HG02798 (cell line): ENCODE measurements around the gene GMCL2.
"Not testable (repeated sequence)": the region's sequence is repeated elsewhere in the genome, so short reads cannot be mapped to it uniquely, and the experiment has no call there.

Experiments
- ATAC-seq: cut with Tn5 transposase; IDR thresholded peaks from one replicate; pipeline ENCODE4 v1.9.1; 2021; ENCODE audit warnings: mild to moderate bottlenecking; ENCODE audit not compliant: unreplicated experiment, poor library complexity

The GMCL2 gene

GRCh38 chr5:178207917-178208280 lies 20.7 kb upstream of the GMCL2 start:
- no peak for ATAC-seq

DNA sequence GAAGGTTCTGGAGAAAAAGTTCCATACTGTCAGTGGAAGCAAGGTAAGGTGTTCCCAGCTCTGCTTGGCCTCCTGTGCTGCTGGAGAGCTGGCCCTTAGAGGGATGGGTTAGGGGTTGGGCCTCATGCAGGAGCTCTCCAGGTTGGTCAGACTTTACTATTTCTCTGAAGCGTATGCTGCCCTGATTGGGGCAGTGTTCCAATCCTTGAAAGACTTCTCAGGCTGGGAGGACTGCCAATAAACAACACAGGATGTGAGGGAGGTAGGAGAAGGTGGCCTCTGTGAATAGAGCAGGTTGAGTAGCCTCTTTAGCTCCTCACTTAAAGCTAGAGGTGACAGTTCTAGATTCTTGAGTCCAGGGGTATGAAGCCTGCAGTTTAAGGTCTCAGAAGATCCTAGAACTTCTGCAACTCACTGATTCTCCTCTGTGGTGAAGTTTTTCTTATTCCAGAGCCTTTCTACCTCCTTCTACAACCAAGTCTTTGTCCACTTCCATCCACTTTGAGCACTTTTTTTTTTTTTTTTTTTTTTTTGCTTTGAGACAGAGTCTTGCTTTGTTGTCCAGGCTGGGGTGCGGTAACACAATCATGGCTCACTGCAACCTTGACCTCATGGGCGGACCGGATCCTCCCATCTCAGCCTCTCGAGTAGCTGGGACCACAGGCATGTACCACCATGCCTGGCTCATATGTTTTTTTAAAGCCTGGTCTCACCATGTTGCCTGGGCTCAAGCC lies 20.2 kb upstream of the GMCL2 start:
- no peak for ATAC-seq

- no peak for ATAC-seq
Measured at GRCh38 chr5:178206166-178207101, 19.3 kb upstream of the GMCL2 start.

- ATAC-seq, result no peak
Measured at GRCh38 chr5:178205749-178206047, 18.5 kb upstream of the GMCL2 start.

GRCh38 chr5:178204935-178205748 lies 18.0 kb upstream of the GMCL2 start:
- ATAC-seq, result peak; percentile 60

GRCh38 chr5:178204182-178204934 lies 17.2 kb upstream of the GMCL2 start, which contains the start of gene HNRNPAB:
TSS of gene HNRNPAB (plus strand) at chr5:178204533. CDS start at chr5:178204838, 305 bp downstream.
- peak; percentile 82 for ATAC-seq

GRCh38 chr5:178203670-178204181 lies 16.6 kb upstream of the GMCL2 start:
- ATAC-seq, result no peak

DNA sequence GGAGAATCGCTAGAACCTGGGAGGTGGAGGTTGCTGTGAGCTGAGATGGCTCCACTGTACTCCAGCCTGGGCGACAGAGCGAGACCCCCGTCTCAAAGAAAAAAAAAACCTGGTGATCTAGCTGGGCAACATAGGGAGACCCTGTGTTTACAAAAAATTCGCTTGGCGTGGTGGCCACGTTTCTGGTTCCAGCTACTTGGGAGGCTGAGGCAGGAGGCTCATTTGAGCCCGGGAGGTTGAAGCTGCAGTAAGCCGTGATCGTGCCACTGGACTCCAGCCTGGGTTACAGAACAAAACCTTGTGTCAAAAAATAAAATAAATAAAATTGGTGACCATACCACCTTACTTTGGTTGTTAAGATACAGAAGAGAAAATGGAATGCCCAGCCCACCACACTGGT lies 15.4 kb upstream of the GMCL2 start:
- ATAC-seq, result no peak

DNA sequence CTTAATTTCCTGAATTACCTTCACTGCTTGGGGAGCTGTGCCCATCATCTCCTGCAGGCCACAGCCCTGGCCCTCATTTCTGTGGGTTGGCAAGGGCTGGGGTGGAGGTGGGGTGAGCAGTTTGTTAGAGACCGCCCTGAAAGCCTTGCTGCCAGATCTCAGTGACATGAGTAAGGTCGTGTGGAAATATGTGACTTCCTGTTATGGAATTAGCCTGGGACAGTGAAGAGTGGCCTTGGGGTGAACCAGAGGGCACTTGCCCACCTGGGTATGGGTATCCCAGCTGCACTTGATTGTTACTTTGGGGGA lies 14.7 kb upstream of the GMCL2 start:
- no peak for ATAC-seq

DNA sequence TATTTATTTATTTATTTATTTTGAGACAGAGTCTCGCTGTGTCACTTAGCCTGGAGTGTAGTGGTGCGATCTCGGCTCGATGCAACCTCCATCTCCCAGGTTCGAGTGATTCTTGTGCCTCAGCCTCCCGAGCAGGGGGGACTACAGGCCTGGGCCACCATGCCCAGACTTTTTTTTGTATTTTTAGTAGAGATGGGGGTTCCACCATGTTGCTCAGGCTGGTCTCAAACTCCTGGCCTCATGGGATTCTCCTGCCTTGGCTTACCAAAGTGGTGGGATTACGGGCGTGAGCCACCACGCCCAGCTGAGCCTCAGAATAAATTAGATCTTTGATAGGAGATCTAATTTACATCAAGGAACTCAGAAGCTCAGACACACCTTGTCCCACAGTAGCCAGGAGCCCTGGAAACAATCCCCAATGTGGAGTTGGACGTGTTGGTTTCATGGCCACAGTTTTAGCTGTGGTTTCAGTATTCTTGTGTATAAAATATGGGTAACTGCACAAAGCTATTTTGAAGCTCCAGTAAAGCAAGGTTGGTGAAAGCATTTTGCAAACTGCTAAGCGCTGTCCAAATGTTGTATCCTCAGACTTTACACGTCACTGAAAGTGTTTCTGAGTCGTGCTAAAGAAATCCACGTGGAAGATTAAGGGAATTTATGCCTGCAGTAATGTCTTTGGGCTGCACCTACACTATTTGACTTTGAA lies 14.2 kb upstream of the GMCL2 start:
- no peak for ATAC-seq

DNA sequence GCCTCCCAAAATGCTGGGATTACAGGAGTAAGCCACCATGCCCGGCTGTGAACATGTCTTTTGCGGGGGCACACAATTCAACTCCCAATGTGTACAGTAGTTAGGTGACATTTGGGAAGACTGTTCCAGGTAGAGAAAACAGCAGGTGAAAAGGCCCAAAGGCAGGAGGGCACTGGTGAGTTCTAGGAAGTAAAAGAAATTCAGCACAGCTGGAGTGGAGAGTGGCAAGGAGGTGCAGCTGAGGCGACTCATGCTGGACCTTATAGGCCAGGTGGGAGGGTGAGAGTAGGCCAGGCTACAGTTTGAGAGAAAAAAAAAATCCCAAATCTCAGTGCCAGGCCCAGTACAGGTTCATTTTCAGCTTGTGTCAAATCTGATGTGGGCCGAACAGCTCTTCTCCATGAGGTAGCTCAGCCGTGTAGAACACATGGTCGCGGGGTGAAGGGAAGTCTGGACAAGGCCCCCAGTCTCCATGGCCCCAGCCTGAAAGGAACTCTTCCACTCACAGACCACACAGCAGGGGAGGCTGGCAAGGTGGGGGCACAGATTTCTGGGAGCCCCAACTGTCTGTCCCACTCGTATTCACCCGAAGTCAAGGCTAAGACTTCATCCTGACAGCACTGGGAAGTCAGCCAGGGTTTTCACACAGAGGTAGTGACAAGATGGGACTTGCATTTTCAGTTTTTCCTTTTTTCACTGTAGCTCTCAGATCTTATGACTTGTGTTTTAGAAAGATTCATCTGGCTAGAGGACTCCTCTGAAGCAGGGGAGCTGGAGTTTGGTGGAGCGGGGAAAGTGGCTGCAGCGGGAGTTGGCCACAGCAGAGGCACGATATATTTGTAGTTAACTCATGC lies 12.6 kb upstream of the GMCL2 start:
- no peak for ATAC-seq

DNA sequence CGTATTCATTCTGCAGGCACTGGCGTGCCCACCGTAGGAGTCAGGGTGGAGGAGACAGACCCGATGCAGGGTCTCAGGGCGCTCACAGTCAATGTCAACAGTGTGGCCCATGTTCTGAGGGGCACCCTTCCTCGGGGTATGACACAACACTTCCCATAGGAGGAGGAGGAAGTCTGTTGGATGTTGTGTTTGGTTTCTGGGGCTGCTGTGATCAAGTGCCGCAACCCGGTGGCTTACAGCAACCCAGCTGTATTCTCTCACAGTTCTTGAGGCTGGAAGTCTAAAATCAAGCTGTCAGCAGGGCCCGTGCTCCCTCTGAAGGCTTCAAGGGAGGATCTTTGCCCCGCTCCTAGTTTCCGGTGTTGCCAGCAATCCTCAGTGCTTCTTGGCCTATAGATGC lies 11.5 kb upstream of the GMCL2 start:
- no peak for ATAC-seq

- not testable (repeated sequence) for ATAC-seq
Measured at GRCh38 chr5:178198151-178198550, 11.0 kb upstream of the GMCL2 start.

DNA sequence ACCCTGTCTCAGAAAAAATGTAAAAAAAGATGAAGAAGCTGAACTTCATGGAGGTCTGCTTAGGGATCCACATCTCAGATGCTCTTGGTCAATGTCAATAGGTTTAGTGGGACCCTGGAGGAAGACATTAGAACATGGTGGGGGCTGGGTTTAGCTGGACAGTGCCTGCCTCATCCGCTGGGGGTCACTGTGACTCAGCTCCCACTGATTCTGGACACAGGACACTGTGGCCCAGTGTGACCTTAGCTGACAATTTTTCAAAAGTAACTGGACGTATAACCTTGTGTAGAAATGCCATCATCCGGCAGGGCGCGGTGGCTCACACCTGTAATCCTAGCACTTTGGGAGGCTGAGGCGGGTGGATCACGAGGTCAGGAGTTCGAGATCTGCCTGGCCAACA lies 9.8 kb upstream of the GMCL2 start:
- ATAC-seq, result no peak

GRCh38 chr5:178196281-178196812 lies 9.2 kb upstream of the GMCL2 start:
- ATAC-seq, result no peak

- ATAC-seq, result no peak
Measured at GRCh38 chr5:178194026-178194425, 6.9 kb upstream of the GMCL2 start.

- ATAC-seq, result no peak
Measured at GRCh38 chr5:178193251-178193809, 6.2 kb upstream of the GMCL2 start.

GRCh38 chr5:178192787-178193186 lies 5.6 kb upstream of the GMCL2 start:
- no peak for ATAC-seq
